ENCODE results near the gene RNF38.

- TF ChIP-seq CTCF (conservative IDR thresholded peaks at IDR 0.05; ENCODE audit: low read length) (no peak), EZH2phosphoT487 (IDR thresholded peaks at IDR 0.05; ENCODE audit: borderline replicate concordance, low read depth, low read length) (no peak)
These were observed 36.8 kb upstream of the RNF38 start for GRCh38 chr9:36436909-36437308.
